Peyer's patch (tissue), 4 donors: Measurements from ENCODE around the gene FANCE. TPM values are rescaled to one million over a fixed set of nuclear protein-coding genes. Genes with fewer than 3 reads are reported as not detected.
"Not testable (repeated sequence)": the region's sequence is repeated elsewhere in the genome, so short reads cannot be mapped to it uniquely, and the experiment has no call there.

Experiments used
- DNase-seq, 3 donors: peaks; one replicate each; pipeline ENCODE4 v3.0.0-alpha.2; 2017 to 2019
- H3K27ac ChIP-seq, 4 donors: fragments of 200-600 bp; sonication (generic); one replicate each; pipeline ENCODE4 v1.5.1; 2016 to 2019
- H3K27me3 ChIP-seq, 2 donors: fragments of 200-600 bp; sonication (generic); one replicate each; pipeline ENCODE4 v1.5.1; 2019
- H3K36me3 ChIP-seq, 3 donors: fragments of 200-600 bp; sonication (generic); one replicate each; pipeline ENCODE4 v1.5.1; 2016 to 2019
- H3K4me1 ChIP-seq, 4 donors: fragments of 200-600 bp; sonication (generic); one replicate each; pipeline ENCODE4 v1.5.1; 2016 to 2019
- H3K4me3 ChIP-seq, 4 donors: fragments of 200-600 bp; sonication (generic); 1 replicate in 3 of 4; 2 replicates in 1 of 4; pipeline ENCODE4 v1.5.1; 2016 to 2019; ENCODE audit warnings: mild to moderate bottlenecking in 1 of 4
- H3K9me3 ChIP-seq, 4 donors: fragments of 200-600 bp; sonication (generic); one replicate each; pipeline ENCODE4 v1.5.1; 2016 to 2019; ENCODE audit warnings: mild to moderate bottlenecking in 1 of 4
- CTCF ChIP-seq, 6 experiments: fragments of 450-650 bp in 4 of 6; fragments of 200-600 bp in 2 of 6; sonication (generic) in 1 of 6; IDR thresholded peaks; one replicate each; pipeline ENCODE4 v1.5.1; 2017 to 2019; ENCODE audit warnings: antibody characterized with exemption in 6 of 6, mild to moderate bottlenecking in 3 of 6, moderate library complexity in 1 of 6
- POLR2A ChIP-seq, 2 donors: fragments of 450-650 bp; IDR thresholded peaks; one replicate each; pipeline ENCODE4 v1.5.1; 2017; ENCODE audit warnings: antibody characterized with exemption in 2 of 2, mild to moderate bottlenecking in 2 of 2, moderate library complexity in 2 of 2
- total RNA-seq, 4 donors: library from RNA; depleted of rRNA; stranded (reverse); fragments of >200 nt; gene quantifications; one replicate each; pipeline ENCODE4 v1.1.0, GENCODE V29; 2016

FANCE gene
- total RNA-seq, 4 donors from 2014 or later: 1.8 to 7.4 (median 4.2) TPM

GRCh38 chr6:35435074-35435837, 16.9 kb upstream of the FANCE start:
- H3K36me3 ChIP-seq: no peaks in the 10 kb centered on the region
- TF ChIP-seq POLR2A (IDR thresholded peaks at IDR 0.05) (no peak), CTCF (IDR thresholded peaks at IDR 0.05) (no peak)
- H3K27ac ChIP-seq: peak overlapping the region in 3 of 4 donors; percentile 35 to 90 (median 72)
- peaks cover 0 to 29% (median 5%) of the 10 kb centered on the region in 4 donors for H3K4me1 ChIP-seq
- no peaks in the 10 kb centered on the region for H3K9me3 ChIP-seq
- DNase-seq: peak in 2 of 3 donors; percentile 90 to 92
- H3K27me3 ChIP-seq: no peaks in the 10 kb centered on the region
- H3K4me3 ChIP-seq: no peak overlapping the region

- Histone ChIP-seq H3K27me3 (no peaks in the 10 kb centered on the region), H3K4me3 (no peak overlapping the region), H3K4me1 (peaks cover 0 to 29% (median 5%) of the 10 kb centered on the region in 4 donors), H3K36me3 (no peaks in the 10 kb centered on the region), H3K9me3 (no peaks in the 10 kb centered on the region), H3K27ac (peak overlapping the region in 2 of 4 donors; percentile 72 to 90)
- no peak for DNase-seq
- TF ChIP-seq POLR2A (IDR thresholded peaks at IDR 0.05) (no peak), CTCF (IDR thresholded peaks at IDR 0.05) (no peak)
These were observed 15.9 kb upstream of the FANCE start for GRCh38 chr6:35436071-35436857.

- H3K27ac ChIP-seq, DNase-seq, H3K27me3 ChIP-seq, H3K4me3 ChIP-seq, H3K36me3 ChIP-seq, H3K9me3 ChIP-seq: not testable (repeated sequence)
- H3K4me1 ChIP-seq: peaks cover 0 to 19% (median 5%) of the 10 kb centered on the region in 4 donors
These were observed 13.6 kb upstream of the FANCE start for GRCh38 chr6:35438378-35439065.

GRCh38 chr6:35439308-35439707, 12.8 kb upstream of the FANCE start:
- no peaks in the 10 kb centered on the region for H3K9me3 ChIP-seq
- H3K36me3 ChIP-seq: no peaks in the 10 kb centered on the region
- no peaks in the 10 kb centered on the region for H3K27me3 ChIP-seq
- peaks cover 0 to 15% (median 4%) of the 10 kb centered on the region in 4 donors for H3K4me1 ChIP-seq
- no peak overlapping the region for H3K4me3 ChIP-seq
- H3K27ac ChIP-seq: no peak overlapping the region
- no peak for TF ChIP-seq CTCF (IDR thresholded peaks at IDR 0.05)
- no peak for TF ChIP-seq POLR2A (IDR thresholded peaks at IDR 0.05)
- no peak for DNase-seq

- Histone ChIP-seq H3K9me3 (no peaks in the 10 kb centered on the region), H3K27me3 (no peaks in the 10 kb centered on the region), H3K4me1 (peaks cover 0 to 4% (median 0%) of the 10 kb centered on the region in 4 donors), H3K27ac (no peak overlapping the region), H3K4me3 (no peak overlapping the region), H3K36me3 (no peaks in the 10 kb centered on the region)
- TF ChIP-seq CTCF (IDR thresholded peaks at IDR 0.05): no peak
- no peak for TF ChIP-seq POLR2A (IDR thresholded peaks at IDR 0.05)
- no peak for DNase-seq
These were observed 10.9 kb upstream of the FANCE start for GRCh38 chr6:35441205-35441604.
